GM23248 (cell line): ENCODE data around the gene RCE1.

Experiments
- EZH2 ChIP-seq: fragments of 200-600 bp; sonication (generic); IDR thresholded peaks from 2 replicates; pipeline ENCODE4 v1.6.1; 2018; ENCODE audit warnings: antibody characterized with exemption, mild to moderate bottlenecking; ENCODE audit not compliant: insufficient read depth, poor library complexity, severe bottlenecking
- EZH2phosphoT487 ChIP-seq: fragments of 200-600 bp; sonication (generic); IDR thresholded peaks from 2 replicates; pipeline ENCODE4 v1.6.1; 2018; ENCODE audit warnings: antibody characterized with exemption, moderate library complexity, mild to moderate bottlenecking, low read depth; ENCODE audit not compliant: insufficient read depth

GRCh38 chr11:66851698-66852465 is 8.6 kb downstream of the RCE1 start:
- TF ChIP-seq EZH2phosphoT487 (no peak), EZH2 (no peak)
